Activated CD4-positive, alpha-beta T cell treated with anti-CD3 and anti-CD28 coated beads, Interleukin-2, amount 10 ng/mL, durations not matched to agents 24 days and 14 days (primary cell): ENCODE data around the gene SPOCD1. TPM values are rescaled to one million over a fixed set of nuclear protein-coding genes. Genes with fewer than 3 reads are reported as not detected.

Experiments
- DNase-seq: peaks from one replicate; pipeline ENCODE4 v3.0.0; 2022
- H3K27ac Mint-ChIP-seq: one replicate; pipeline ENCODE4 v1.8.0; 2022; ENCODE audit warnings: mild to moderate bottlenecking, mixed read lengths
- H3K27me3 Mint-ChIP-seq: one replicate; pipeline ENCODE4 v1.8.0; 2022; ENCODE audit warnings: mixed read lengths
- H3K36me3 Mint-ChIP-seq: one replicate; pipeline ENCODE4 v1.8.0; 2022; ENCODE audit warnings: low read depth, mild to moderate bottlenecking, mixed read lengths
- H3K4me1 Mint-ChIP-seq: one replicate; pipeline ENCODE4 v1.8.0; 2021; ENCODE audit warnings: mixed read lengths
- H3K4me3 Mint-ChIP-seq: one replicate; pipeline ENCODE4 v1.8.0; 2022; ENCODE audit warnings: mild to moderate bottlenecking, moderate library complexity, mixed read lengths
- H3K9me3 Mint-ChIP-seq: one replicate; pipeline ENCODE4 v1.8.0; 2021; ENCODE audit warnings: mixed read lengths
- intact Hi-C: fragments of 100-400 bp; cut with micrococcal nuclease; formaldehyde crosslinking; loops from one replicate; pipeline ENCODE4 v1.15.1; 2023
- total RNA-seq: library from RNA; stranded (reverse); gene quantifications from 2 replicates; pipeline ENCODE4 v1.2.3, GENCODE V29; 2022

The SPOCD1 gene
- total RNA-seq, 1 donor from 2014 or later: not detected

DNA sequence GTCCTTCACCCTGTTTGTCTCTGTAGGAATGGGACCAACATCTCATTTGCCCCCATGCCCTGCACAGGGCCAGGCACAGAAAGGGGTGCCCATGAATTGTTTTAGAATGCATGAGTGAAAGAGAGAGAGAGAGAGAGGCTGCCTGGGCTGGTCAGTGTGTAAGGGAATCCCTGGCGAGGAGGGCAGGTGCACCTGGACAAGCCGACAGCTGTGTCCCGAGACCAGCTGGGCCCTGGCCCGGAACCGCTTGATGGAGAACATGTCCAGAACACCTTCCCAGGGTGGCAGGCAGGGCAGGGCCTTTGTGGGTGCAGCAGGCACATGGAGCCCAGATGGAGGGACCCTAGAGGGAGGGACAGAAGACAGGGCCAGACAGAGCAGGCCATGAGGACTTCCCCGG is 22.7 kb downstream of the SPOCD1 start:
- Mint-ChIP-seq H3K27ac (no peak overlapping the region), H3K27me3 (peaks cover 7% of the 10 kb centered on the region), H3K4me3 (no peak overlapping the region), H3K9me3 (no peaks in the 10 kb centered on the region), H3K4me1 (peaks cover 7% of the 10 kb centered on the region), H3K36me3 (no peaks in the 10 kb centered on the region)
- intact Hi-C loops: no loop called here
- no peak for DNase-seq

DNA sequence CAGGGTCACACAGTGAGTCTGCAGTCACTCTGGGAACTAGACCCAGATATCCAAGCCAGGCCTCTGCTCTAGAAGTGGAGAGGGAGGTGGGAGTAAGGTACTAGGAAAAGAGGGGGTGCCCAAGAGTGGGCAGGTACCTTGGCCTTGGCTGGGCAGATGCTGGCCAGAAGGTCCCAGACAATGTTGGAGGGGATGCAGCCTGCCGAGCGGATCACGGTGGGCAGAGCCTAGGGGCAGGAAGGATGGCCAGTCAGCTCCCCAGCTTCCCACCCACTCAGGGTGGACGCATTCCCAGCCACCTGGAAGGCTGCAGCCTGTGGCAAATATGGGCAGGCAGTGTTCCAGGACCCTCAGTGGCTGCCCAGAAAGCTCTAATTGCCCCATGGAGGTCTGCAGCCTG is 23.3 kb downstream of the SPOCD1 start:
- Mint-ChIP-seq H3K4me1 (peaks cover 12% of the 10 kb centered on the region), H3K27ac (no peak overlapping the region), H3K36me3 (no peaks in the 10 kb centered on the region), H3K9me3 (no peaks in the 10 kb centered on the region), H3K27me3 (peaks cover 7% of the 10 kb centered on the region), H3K4me3 (no peak overlapping the region)
- intact Hi-C loops: no loop called here
- no peak for DNase-seq

DNA sequence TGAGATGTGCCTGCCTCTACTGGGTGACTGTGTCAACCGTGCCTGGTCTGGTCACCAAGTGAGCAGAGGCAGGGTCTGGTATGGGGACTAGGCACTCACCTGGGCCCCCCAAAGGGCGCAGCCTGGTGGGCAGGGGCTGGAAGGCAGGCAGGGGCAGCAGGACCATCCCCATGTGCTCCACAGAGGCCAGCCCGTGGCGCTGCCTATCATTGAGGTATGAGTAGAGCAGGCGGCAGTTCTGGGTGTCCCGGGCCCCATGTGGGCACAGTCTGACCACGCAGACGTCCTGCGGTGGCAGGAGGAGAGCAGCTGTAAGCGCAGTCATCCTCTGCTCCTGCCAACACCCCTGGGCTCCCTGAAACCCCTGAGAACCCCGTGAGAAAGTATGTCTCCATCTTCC is 23.7 kb downstream of the SPOCD1 start:
- H3K4me1 Mint-ChIP-seq: peaks cover 13% of the 10 kb centered on the region
- H3K4me3 Mint-ChIP-seq: no peak overlapping the region
- intact Hi-C loops: no loop called here
- H3K36me3 Mint-ChIP-seq: no peaks in the 10 kb centered on the region
- H3K9me3 Mint-ChIP-seq: no peaks in the 10 kb centered on the region
- H3K27ac Mint-ChIP-seq: no peak overlapping the region
- no peak for DNase-seq
- peaks cover 7% of the 10 kb centered on the region for H3K27me3 Mint-ChIP-seq

DNA sequence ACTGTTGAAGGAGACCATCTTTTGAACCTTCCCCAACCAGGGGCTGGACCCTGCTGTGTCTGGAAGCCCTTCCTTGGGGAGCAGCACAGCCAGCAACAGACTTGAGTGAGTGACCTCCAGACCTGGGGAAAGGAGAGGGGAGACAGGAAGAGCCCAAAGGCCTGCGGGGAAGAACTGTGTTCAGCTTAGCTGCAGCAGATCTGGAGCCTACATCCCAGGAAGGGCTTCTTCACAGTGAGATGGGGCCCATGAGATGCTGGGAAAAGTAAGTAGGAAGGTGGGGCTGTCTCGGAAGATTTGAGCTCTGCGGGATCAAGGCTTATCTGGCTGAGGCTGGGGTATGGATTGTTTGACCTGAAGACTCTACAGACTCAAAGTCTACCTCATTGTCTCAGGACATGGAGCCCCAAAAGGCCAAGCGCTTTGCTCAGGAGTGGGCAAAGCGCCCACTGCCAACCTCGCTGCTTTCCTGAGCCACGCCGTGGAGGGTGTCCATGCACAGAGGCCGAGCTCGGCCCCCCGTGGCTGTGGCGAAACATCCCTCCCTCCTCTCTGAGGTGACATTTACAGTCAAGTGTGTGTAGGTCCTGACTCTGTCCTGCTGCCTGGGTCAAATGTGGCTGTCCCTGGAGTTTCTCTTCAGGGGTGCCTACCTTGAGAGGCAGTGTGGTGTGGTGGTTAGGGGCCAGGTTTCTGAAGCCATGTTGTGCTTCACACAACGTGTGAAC is 24.5 kb downstream of the SPOCD1 start:
- Mint-ChIP-seq H3K9me3 (no peaks in the 10 kb centered on the region), H3K27ac (no peak overlapping the region), H3K4me3 (no peak overlapping the region), H3K4me1 (peaks cover 13% of the 10 kb centered on the region), H3K27me3 (peaks cover 7% of the 10 kb centered on the region), H3K36me3 (no peaks in the 10 kb centered on the region)
- intact Hi-C loops: no loop called here
- DNase-seq: no peak

DNA sequence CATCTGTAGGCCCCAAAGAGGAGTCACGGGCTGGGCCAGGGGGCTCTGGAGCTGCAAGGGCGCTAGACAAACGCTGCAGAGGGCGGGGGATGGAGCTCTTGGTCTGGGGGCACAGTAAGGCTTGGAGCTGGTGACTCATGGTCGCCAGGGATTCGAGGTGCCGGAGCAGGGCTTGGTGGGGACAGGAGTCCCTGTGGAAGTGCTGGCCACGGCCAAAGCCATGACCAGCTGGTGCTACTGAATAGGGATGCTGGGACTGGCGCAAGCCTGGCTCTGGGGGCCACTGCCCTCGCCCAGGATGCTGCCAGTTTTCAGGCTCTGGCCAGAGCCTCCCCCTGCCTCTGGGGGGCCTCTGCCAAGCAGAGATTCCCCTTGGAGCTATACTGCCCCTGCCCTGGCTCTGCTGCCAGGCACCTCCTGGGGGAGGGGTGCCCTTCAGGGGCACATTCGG is 25.2 kb downstream of the SPOCD1 start:
- H3K36me3 Mint-ChIP-seq: no peaks in the 10 kb centered on the region
- H3K9me3 Mint-ChIP-seq: no peaks in the 10 kb centered on the region
- intact Hi-C loops: no loop called here
- DNase-seq: no peak
- peaks cover 5% of the 10 kb centered on the region for H3K27me3 Mint-ChIP-seq
- peaks cover 13% of the 10 kb centered on the region for H3K4me1 Mint-ChIP-seq
- no peak overlapping the region for H3K4me3 Mint-ChIP-seq
- no peak overlapping the region for H3K27ac Mint-ChIP-seq

DNA sequence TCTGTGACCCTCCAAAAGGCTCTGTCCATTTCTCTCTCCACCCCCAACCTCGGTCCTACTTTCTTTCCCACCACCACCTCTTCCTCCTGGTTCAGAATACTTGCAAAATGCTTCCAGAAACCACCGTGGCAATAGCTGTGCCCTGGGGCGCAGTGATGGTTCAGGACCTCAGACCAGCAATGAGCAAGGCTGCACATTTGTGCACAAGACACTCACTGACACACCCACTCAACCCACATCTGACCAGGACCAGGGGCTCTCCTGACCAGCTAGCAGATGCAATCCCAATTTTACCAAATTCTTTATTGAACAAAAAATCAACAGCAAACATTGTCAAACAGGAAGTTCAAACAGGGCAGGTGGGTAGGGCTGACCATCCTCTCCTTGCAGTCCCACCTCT is 25.7 kb downstream of the SPOCD1 start:
- Mint-ChIP-seq H3K4me3 (no peak overlapping the region), H3K27ac (no peak overlapping the region), H3K4me1 (peaks cover 13% of the 10 kb centered on the region), H3K9me3 (no peaks in the 10 kb centered on the region), H3K27me3 (peaks cover 2% of the 10 kb centered on the region), H3K36me3 (no peaks in the 10 kb centered on the region)
- no peak for DNase-seq
- intact Hi-C loops: no loop called here

DNA sequence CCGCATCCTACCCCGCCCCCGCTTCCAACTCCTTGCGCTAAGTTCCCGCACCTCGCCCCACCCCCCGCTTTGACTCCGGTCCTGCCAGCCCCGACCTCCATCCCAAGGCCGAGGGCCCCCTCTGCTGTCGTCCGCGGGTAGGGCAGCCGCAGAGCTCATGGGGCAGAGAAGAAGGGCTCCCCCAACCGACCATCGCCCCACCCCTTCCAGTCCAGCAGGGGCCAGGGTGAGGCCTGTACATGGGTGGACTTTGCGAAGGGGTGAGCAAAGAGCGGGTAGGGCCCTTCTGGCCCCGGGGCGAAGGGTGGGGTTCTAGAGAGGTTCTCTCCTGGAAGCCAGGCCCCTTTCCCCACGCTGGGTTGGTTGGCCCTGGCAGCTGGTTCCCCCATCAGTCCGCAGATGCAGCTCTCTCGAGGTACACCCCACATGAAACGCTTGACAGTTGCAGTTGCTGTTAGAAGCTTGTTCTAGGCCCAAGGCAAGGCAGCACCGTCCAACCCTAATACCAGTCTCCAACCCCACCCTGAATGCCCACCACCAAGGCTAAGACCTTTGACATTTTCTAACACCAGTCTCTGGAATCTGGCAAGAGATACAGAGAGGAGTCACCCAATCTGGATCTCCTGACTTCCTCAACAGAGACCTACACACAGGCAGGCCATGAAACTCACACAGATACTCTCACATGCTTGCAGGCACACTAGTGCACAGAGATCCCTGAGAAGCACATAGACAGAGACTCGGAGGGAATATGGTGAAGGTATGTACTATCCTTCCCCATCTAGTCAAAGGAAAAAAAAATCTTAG is 26.4 kb downstream of the SPOCD1 start:
- no peak overlapping the region for H3K27ac Mint-ChIP-seq
- peak; percentile 99 for DNase-seq
- no peaks in the 10 kb centered on the region for H3K9me3 Mint-ChIP-seq
- peaks cover 13% of the 10 kb centered on the region for H3K4me1 Mint-ChIP-seq
- no peaks in the 10 kb centered on the region for H3K36me3 Mint-ChIP-seq
- H3K4me3 Mint-ChIP-seq: peak overlapping the region; percentile 86
- H3K27me3 Mint-ChIP-seq: peaks cover 2% of the 10 kb centered on the region
- intact Hi-C loops: loop anchor here (1.0 kb wide), 4 partner anchors 27 to 225 kb away; no protein-coding TSS in a partner anchor

DNA sequence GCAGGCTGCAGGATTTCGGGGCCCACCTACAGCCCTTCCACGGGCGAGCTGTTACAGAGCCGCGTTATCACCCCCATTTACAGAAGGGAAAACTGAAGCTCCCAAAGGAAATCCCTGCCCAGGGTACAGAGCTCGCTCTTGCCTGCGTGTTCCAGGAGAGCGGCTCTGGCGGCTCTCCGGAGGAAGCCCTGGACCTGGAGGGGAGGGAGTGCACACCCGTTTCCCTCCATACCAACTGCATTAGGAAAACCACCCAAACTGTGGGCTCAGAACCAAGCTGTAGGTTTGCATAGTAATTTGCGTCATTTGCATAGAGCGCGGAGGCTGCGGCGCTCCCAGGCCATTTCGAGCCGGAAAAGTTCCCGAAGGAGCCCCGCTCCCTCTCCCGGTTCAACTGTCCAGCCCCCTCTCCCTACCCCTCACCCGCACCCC is 27.0 kb downstream of the SPOCD1 start:
- DNase-seq: no peak
- Mint-ChIP-seq H3K9me3 (no peaks in the 10 kb centered on the region), H3K4me3 (peak overlapping the region; percentile 86), H3K36me3 (no peaks in the 10 kb centered on the region), H3K27me3 (peaks cover 4% of the 10 kb centered on the region), H3K4me1 (peaks cover 13% of the 10 kb centered on the region), H3K27ac (peak overlapping the region; percentile 89)
- intact Hi-C loops: loop anchor here (1.0 kb wide), 4 partner anchors 27 to 225 kb away; no protein-coding TSS in a partner anchor

DNA sequence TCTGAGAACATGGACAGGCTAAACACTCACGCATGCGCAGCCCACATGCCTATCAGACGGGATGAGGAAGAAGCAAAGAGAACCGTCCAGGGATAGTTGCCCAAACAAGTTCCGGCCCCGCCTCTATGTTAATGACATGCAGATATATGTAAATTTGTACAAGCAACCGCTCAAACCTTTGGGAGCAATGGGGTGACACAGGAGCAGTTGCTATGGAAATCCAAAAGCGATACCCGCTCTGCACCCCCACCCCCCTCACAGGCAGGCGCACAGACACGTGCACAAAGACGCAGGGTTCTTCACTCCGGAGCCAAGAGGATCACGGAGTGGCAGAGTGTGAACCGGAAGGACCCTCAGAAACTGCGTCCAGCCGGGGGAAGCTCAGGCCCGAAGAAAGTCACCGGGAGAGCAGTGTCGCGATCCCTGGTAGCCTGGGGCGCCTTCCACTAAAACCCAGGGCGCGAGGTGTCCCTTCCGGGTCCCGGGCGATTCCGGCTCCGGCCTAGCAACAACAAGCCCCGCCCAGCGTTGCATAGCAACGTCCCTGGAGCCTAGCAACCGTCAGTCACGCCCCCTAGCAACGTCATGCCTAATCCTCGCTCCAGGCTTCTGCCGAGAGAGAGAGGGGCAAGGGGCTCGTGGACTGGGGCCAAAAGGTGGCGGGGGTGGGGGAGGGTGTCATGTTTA is 27.5 kb downstream of the SPOCD1 start:
- peaks cover 4% of the 10 kb centered on the region for H3K27me3 Mint-ChIP-seq
- H3K4me3 Mint-ChIP-seq: peak overlapping the region; percentile 86
- DNase-seq: peak; percentile 98
- peaks cover 13% of the 10 kb centered on the region for H3K4me1 Mint-ChIP-seq
- H3K9me3 Mint-ChIP-seq: no peaks in the 10 kb centered on the region
- peak overlapping the region; percentile 89 for H3K27ac Mint-ChIP-seq
- intact Hi-C loops: no loop called here
- no peaks in the 10 kb centered on the region for H3K36me3 Mint-ChIP-seq

DNA sequence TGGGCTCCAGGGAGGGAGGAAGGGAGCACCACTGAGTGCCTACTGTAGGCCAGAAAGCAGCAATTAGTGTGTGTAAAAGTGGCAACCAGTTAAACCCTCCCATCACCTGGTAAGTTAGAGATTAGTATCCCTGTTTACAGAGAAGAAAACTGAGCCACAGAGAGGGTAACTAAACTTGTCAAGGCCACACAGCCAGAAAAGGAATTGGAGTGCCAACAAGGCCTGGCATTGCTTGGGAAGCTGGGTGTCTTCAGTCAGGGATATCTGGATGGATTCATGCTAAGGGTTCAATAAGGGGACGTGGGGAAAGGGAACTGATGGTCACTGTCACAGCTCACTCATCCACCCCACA is 28.1 kb downstream of the SPOCD1 start:
- Mint-ChIP-seq H3K27me3 (peaks cover 4% of the 10 kb centered on the region), H3K4me1 (peaks cover 13% of the 10 kb centered on the region), H3K9me3 (no peaks in the 10 kb centered on the region), H3K36me3 (no peaks in the 10 kb centered on the region), H3K4me3 (peak overlapping the region; percentile 86), H3K27ac (peak overlapping the region; percentile 89)
- intact Hi-C loops: no loop called here
- no peak for DNase-seq

DNA sequence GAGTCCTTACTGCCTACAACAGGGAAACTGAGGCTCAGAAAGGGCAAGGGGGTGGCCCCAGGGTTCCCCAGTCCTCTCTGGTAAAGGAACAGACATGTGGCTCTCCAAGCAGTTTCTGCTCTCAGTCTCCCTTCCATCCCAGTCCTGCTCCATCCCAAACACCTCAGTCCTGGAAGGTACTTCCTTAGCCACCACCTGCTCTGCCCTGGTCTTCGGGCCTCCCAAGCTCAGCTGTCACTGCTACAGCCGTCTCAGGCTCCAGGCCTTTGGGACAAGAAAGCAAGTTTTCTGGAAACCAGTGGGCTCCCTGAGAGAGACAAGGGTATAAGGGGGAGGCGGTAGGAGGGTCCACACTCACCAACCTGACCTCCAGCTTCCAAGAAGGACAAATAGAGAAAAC is 28.6 kb downstream of the SPOCD1 start:
- peaks cover 4% of the 10 kb centered on the region for H3K27me3 Mint-ChIP-seq
- H3K27ac Mint-ChIP-seq: no peak overlapping the region
- H3K4me3 Mint-ChIP-seq: peak overlapping the region; percentile 86
- no peak for DNase-seq
- H3K36me3 Mint-ChIP-seq: no peaks in the 10 kb centered on the region
- H3K4me1 Mint-ChIP-seq: peaks cover 13% of the 10 kb centered on the region
- H3K9me3 Mint-ChIP-seq: no peaks in the 10 kb centered on the region
- intact Hi-C loops: no loop called here

DNA sequence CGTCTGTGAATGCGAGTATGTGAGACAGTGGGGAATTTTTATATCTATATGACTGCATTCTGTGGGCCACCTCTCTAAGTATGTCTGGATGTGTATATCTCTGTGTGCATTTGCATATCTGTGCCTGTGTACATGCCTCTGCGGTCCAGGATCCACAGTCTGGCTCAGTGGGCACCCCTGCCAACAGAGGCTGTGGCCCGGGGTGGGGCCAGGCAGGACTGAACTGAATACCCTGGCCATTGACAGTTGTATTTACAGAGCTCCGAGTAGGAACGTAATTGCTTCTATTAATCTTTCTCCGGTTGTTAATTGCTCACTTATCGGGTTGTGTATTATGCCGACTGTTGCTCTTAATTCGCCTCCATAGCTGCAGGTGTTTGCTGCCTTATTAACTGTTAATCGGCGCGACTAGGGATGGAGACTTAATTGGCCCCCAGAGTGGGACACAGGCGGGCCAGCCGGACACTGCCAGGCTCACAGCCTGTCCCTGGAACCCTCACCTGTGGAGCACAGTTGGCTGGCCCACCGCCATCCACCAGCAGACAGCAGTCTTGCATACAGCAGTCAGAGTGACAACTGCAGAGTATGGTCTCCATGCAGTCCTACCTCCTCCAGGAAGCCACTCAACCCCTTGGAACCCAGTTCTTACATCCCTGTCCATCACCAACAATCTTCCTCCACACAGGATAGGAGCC is 29.3 kb downstream of the SPOCD1 start:
- peaks cover 13% of the 10 kb centered on the region for H3K4me1 Mint-ChIP-seq
- peaks cover 1% of the 10 kb centered on the region for H3K27me3 Mint-ChIP-seq
- intact Hi-C loops: no loop called here
- no peaks in the 10 kb centered on the region for H3K9me3 Mint-ChIP-seq
- no peak overlapping the region for H3K4me3 Mint-ChIP-seq
- DNase-seq: no peak
- no peak overlapping the region for H3K27ac Mint-ChIP-seq
- H3K36me3 Mint-ChIP-seq: no peaks in the 10 kb centered on the region

DNA sequence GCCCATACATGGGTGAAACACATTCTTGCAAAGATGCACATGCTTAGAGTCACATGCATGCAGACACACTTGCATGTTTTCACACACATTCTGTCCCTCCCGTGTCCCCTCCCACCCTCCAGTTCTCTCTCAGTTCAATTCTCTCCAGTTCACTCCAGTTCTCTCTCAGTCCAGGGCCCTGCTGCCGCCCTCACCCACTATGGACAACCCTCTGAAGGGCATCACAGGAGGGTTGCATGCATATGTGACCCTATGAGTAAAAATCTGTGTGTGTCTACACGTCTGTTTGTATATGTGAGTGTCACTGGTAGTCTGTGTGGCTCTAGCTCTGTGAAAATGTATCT is 29.9 kb downstream of the SPOCD1 start:
- no peak for DNase-seq
- intact Hi-C loops: no loop called here
- Mint-ChIP-seq H3K9me3 (no peaks in the 10 kb centered on the region), H3K27ac (no peak overlapping the region), H3K27me3 (peaks cover 1% of the 10 kb centered on the region), H3K36me3 (no peaks in the 10 kb centered on the region), H3K4me1 (peaks cover 13% of the 10 kb centered on the region), H3K4me3 (no peak overlapping the region)
